PFSK-1 (cell line): ENCODE data around the gene TTC34.

Source experiments
- POLR2AphosphoS5 ChIP-seq: IDR thresholded peaks from 2 replicates; pipeline ENCODE4 v1.6.1; 2012; ENCODE audit warnings: low read depth, mild to moderate bottlenecking, control low read depth, low read length, moderate library complexity
- TAF1 ChIP-seq: IDR thresholded peaks from 2 replicates; pipeline ENCODE4 v1.6.1; 2012; ENCODE audit warnings: low read length, control low read depth, borderline replicate concordance; ENCODE audit not compliant: insufficient read depth

DNA sequence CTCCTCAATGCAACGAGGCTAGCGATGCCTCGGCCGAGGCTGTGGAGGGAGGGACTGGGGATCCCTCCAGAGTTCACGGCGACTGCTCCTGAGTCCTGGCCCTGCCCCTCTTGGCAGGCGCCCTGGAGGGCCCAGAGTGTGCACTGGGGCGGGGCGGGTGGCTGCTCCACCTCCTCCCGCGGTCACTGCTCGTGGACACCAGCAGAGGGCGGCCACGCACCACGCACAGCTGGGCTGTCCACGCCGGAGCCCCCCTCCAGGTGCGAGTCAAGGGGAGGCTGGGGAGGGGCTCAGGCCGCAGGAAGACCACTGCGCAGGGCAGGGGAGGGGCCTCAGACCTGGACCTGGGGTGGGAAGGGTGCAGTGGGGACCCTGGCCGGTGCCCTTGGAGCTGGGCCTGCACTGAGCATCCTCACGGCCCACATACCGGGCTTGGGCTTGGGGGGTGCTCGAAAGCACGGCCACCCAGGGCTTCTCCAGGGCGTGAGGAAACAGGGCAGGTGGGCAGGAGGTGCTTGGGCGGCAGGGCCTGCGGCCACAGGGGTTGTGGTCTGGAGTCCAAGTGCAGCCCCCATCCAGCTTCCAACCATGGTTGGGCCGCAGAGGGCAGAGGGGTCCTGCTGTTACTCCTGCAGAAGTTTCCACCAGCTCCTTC lies 20.6 kb upstream of the TTC34 start:
- TF ChIP-seq POLR2AphosphoS5, result no peak
- TF ChIP-seq TAF1, result no peak
